Neuronal stem cell (in vitro differentiated cells): ENCODE measurements around the gene IRX3. TPM values are rescaled to one million over a fixed set of nuclear protein-coding genes. Genes with fewer than 3 reads are reported as not detected.

Experiments
- DNase-seq: peaks from one replicate; pipeline ENCODE4 v3.0.0-alpha.2; 2013; ENCODE audit warnings: low spot score
- H2AFZ ChIP-seq: one replicate; pipeline ENCODE4 v1.6.1; 2013; ENCODE audit warnings: mild to moderate bottlenecking, low read length, inconsistent platforms
- H2AK5ac ChIP-seq: 2 replicates; pipeline ENCODE4 v1.6.1; 2013; ENCODE audit warnings: low read depth, mild to moderate bottlenecking, inconsistent platforms, low read length, moderate library complexity, mixed read lengths
- H2BK120ac ChIP-seq: 2 replicates; pipeline ENCODE4 v1.6.1; 2013; ENCODE audit warnings: low read depth, mild to moderate bottlenecking, inconsistent platforms, low read length, moderate library complexity, mixed read lengths
- H2BK12ac ChIP-seq: one replicate; pipeline ENCODE4 v1.6.1; 2013; ENCODE audit warnings: low read length, inconsistent platforms
- H2BK15ac ChIP-seq: 2 replicates; pipeline ENCODE4 v1.6.1; 2013; ENCODE audit warnings: mild to moderate bottlenecking, low read length, inconsistent platforms, mixed read lengths
- H2BK5ac ChIP-seq: one replicate; pipeline ENCODE4 v1.6.1; 2013; ENCODE audit warnings: inconsistent platforms, mild to moderate bottlenecking, low read length, moderate library complexity
- H3K14ac ChIP-seq: one replicate; pipeline ENCODE4 v1.6.1; 2013; ENCODE audit warnings: low read length, inconsistent platforms
- H3K18ac ChIP-seq: 2 replicates; pipeline ENCODE4 v1.6.1; 2013; ENCODE audit warnings: low read length, inconsistent platforms
- H3K23ac ChIP-seq: 2 replicates; pipeline ENCODE4 v1.6.1; 2013; ENCODE audit warnings: low read depth, mild to moderate bottlenecking, mixed read lengths, low read length, inconsistent platforms; ENCODE audit not compliant: poor library complexity
- H3K27ac ChIP-seq: replicated peaks from 3 replicates; pipeline ENCODE4 v1.5.1; 2013; ENCODE audit warnings: low read length, inconsistent platforms
- H3K27me3 ChIP-seq, 3 experiments: 2 replicates each; pipeline ENCODE4 v1.6.1; 2013; ENCODE audit warnings: low read length in 3 of 3, mild to moderate bottlenecking in 2 of 3, inconsistent platforms in 1 of 3, low read depth in 1 of 3, mixed read lengths in 1 of 3, moderate library complexity in 1 of 3; ENCODE audit not compliant: control insufficient read depth in 3 of 3, insufficient read depth in 3 of 3
- H3K36me3 ChIP-seq, 2 donors: replicated peaks in 1 of 2; 2 replicates each; pipeline ENCODE4 v1.6.1; 2013; ENCODE audit warnings: low read length in 2 of 2; ENCODE audit not compliant: control insufficient read depth in 2 of 2, insufficient read depth in 2 of 2
- H3K4ac ChIP-seq: 2 replicates; pipeline ENCODE4 v1.6.1; 2013; ENCODE audit warnings: inconsistent platforms, mild to moderate bottlenecking, low read length, moderate library complexity
- H3K4me1 ChIP-seq, 2 donors: 1 replicate in 1 of 2; 2 replicates in 1 of 2; pipeline ENCODE4 v1.6.1; 2013; ENCODE audit warnings: low read length in 2 of 2, low read depth in 1 of 2; ENCODE audit not compliant: control insufficient read depth in 2 of 2, insufficient read depth in 1 of 2
- H3K4me2 ChIP-seq: one replicate; pipeline ENCODE4 v1.6.1; 2013; ENCODE audit warnings: mild to moderate bottlenecking, low read length, inconsistent platforms; ENCODE audit not compliant: insufficient read depth, poor library complexity, severe bottlenecking
- H3K4me3 ChIP-seq, 2 donors: 2 replicates each; pipeline ENCODE4 v1.5.1; 2013; ENCODE audit warnings: low read length in 2 of 2, mild to moderate bottlenecking in 2 of 2, inconsistent platforms in 1 of 2, moderate library complexity in 1 of 2
- H3K79me1 ChIP-seq: one replicate; pipeline ENCODE4 v1.6.1; 2013; ENCODE audit warnings: low read depth, mild to moderate bottlenecking, inconsistent platforms, low read length, moderate library complexity
- H3K9ac ChIP-seq: one replicate; pipeline ENCODE4 v1.6.1; 2013; ENCODE audit warnings: mild to moderate bottlenecking, low read depth, low read length, inconsistent platforms; ENCODE audit not compliant: poor library complexity
- H3K9me3 ChIP-seq, 2 donors: replicated peaks in 1 of 2; 2 replicates each; pipeline versions ENCODE3 to v1.6.1; 2013; ENCODE audit warnings: low read length in 2 of 2, mild to moderate bottlenecking in 2 of 2, inconsistent platforms in 1 of 2, low read depth in 1 of 2, mixed read lengths in 1 of 2, moderate library complexity in 1 of 2; ENCODE audit not compliant: control insufficient read depth in 2 of 2, insufficient read depth in 1 of 2
- H4K8ac ChIP-seq: one replicate; pipeline ENCODE4 v1.6.1; 2013; ENCODE audit warnings: low read depth, mild to moderate bottlenecking, inconsistent platforms, low read length, moderate library complexity
- H4K91ac ChIP-seq: one replicate; pipeline ENCODE4 v1.6.1; 2013; ENCODE audit warnings: low read length, low read depth, mild to moderate bottlenecking, inconsistent platforms; ENCODE audit not compliant: poor library complexity
- WGBS, 2 donors: extraction: QIAGEN DNeasy Blood & Tissue Kit; methylation state at CpG; one replicate each; pipeline ENCODE4 v1.1.7; 2013; ENCODE audit warnings: missing lambda C conversion rate in 2 of 2, mixed read lengths in 1 of 2; ENCODE audit not compliant: insufficient read length in 2 of 2, insufficient replicate concordance in 1 of 2; ENCODE audit errors: extremely low coverage in 2 of 2; 5-methylcytosine and 5-hydroxymethylcytosine counted together
- polyA plus RNA-seq, 2 experiments: library from polyadenylated mRNA; stranded (reverse); fragments of 200-250 nt; gene quantifications; one replicate each; pipeline ENCODE4 v1.2.3, GENCODE V29; 2013

The IRX3 gene
- 8.1 TPM for polyA plus RNA-seq (2013, experiment 1 of 2)
- polyA plus RNA-seq (2013, experiment 2 of 2), result 8.2 TPM

- H3K4me3 ChIP-seq, result peak within 1 kb of the TSS; percentile 80 to 93
- H3K79me1 ChIP-seq, result peaks cover 2% of the 10 kb centered on the region
- peak within 1 kb of the TSS; percentile 94 for H2BK12ac ChIP-seq
- peak within 1 kb of the TSS; percentile 94 for H2BK5ac ChIP-seq
- no peak within 1 kb of the TSS for H4K8ac ChIP-seq
- peaks cover 2 to 31% of the 10 kb centered on the region in 2 donors for H3K9me3 ChIP-seq
- peaks cover 8 to 31% of the 10 kb centered on the region in 2 donors for H3K4me1 ChIP-seq
- H3K27me3 ChIP-seq, result peaks cover 0 to 83% (median 51%) of the 10 kb centered on the region in 3 experiments
- H2AFZ ChIP-seq, result peak within 1 kb of the TSS; percentile 99
- H3K4me2 ChIP-seq, result peak within 1 kb of the TSS; percentile 100
- H2AK5ac ChIP-seq, result peak within 1 kb of the TSS; percentile 90
- DNase-seq, result peak; percentile 87
- no CpG with 5 or more reads among the region's 67 CpGs for WGBS, 2 donors
- no peak within 1 kb of the TSS for H3K4ac ChIP-seq
- H3K36me3 ChIP-seq, result peaks cover 0 to 25% of the 10 kb centered on the region in 2 donors
- H2BK120ac ChIP-seq, result peak within 1 kb of the TSS; percentile 17
- no peak within 1 kb of the TSS for H4K91ac ChIP-seq
- H3K14ac ChIP-seq, result peak within 1 kb of the TSS; percentile 94
- H2BK15ac ChIP-seq, result peak within 1 kb of the TSS; percentile 94
- H3K27ac ChIP-seq, result peak within 1 kb of the TSS; percentile 92
- peak within 1 kb of the TSS; percentile 83 for H3K9ac ChIP-seq
- peak within 1 kb of the TSS; percentile 97 for H3K18ac ChIP-seq
- peak within 1 kb of the TSS; percentile 85 for H3K23ac ChIP-seq
These were observed at the start of gene IRX3 for GRCh38 chr16:54286366-54287130. Gene IRX3, minus strand, starts transcription at chr16:54286787. Its CDS starts 737 bp downstream, at chr16:54286050.

GRCh38 chr16:54335230-54335629, 48.6 kb upstream of the IRX3 start:
- Histone ChIP-seq H3K4ac (no peak overlapping the region), H3K4me2 (no peak overlapping the region), H3K4me3 (no peak overlapping the region), H3K27me3 (peaks cover 0 to 5% (median 0%) of the 10 kb centered on the region in 3 experiments), H3K9ac (no peak overlapping the region), H3K14ac (no peak overlapping the region), H2BK12ac (no peak overlapping the region), H3K79me1 (no peaks in the 10 kb centered on the region), H2BK15ac (no peak overlapping the region), H4K91ac (no peak overlapping the region), H3K4me1 (peaks cover 6 to 9% of the 10 kb centered on the region in 2 donors), H2AFZ (no peak overlapping the region), H2BK5ac (no peak overlapping the region), H2AK5ac (no peak overlapping the region), H3K18ac (no peak overlapping the region), H3K9me3 (no peaks in the 10 kb centered on the region), H3K27ac (no peak overlapping the region), H3K36me3 (no peaks in the 10 kb centered on the region), H2BK120ac (no peak overlapping the region), H4K8ac (no peak overlapping the region), H3K23ac (no peak overlapping the region)
- DNase-seq, result no peak
- whole genome bisulfite sequencing, 2 donors, result no CpG with 5 or more reads among the region's 3 CpGs

- no peak overlapping the region for H4K91ac ChIP-seq
- H2BK12ac ChIP-seq, result no peak overlapping the region
- no peak overlapping the region for H2BK5ac ChIP-seq
- H2AK5ac ChIP-seq, result no peak overlapping the region
- H3K9me3 ChIP-seq, result no peaks in the 10 kb centered on the region
- H4K8ac ChIP-seq, result no peak overlapping the region
- no peaks in the 10 kb centered on the region for H3K79me1 ChIP-seq
- H2BK120ac ChIP-seq, result no peak overlapping the region
- H3K27me3 ChIP-seq, result peaks cover 0 to 5% (median 0%) of the 10 kb centered on the region in 3 experiments
- no peaks in the 10 kb centered on the region for H3K36me3 ChIP-seq
- H3K18ac ChIP-seq, result no peak overlapping the region
- H3K4ac ChIP-seq, result no peak overlapping the region
- H3K23ac ChIP-seq, result no peak overlapping the region
- peaks cover 6 to 9% of the 10 kb centered on the region in 2 donors for H3K4me1 ChIP-seq
- H3K9ac ChIP-seq, result no peak overlapping the region
- no peak overlapping the region for H3K27ac ChIP-seq
- no peak overlapping the region for H2BK15ac ChIP-seq
- no peak for DNase-seq
- no peak overlapping the region for H3K14ac ChIP-seq
- H3K4me2 ChIP-seq, result no peak overlapping the region
- H3K4me3 ChIP-seq, result no peak overlapping the region
- WGBS, 2 donors, result no CpG with 5 or more reads among the region's 2 CpGs
- H2AFZ ChIP-seq, result no peak overlapping the region
These were observed 47.6 kb upstream of the IRX3 start for GRCh38 chr16:54334208-54334607.

GRCh38 chr16:54331241-54332002, 44.8 kb upstream of the IRX3 start:
- H3K27me3 ChIP-seq, result peaks cover 0 to 18% (median 0%) of the 10 kb centered on the region in 3 experiments
- no peak overlapping the region for H3K23ac ChIP-seq
- no peak overlapping the region for H2AK5ac ChIP-seq
- H3K14ac ChIP-seq, result no peak overlapping the region
- H2BK120ac ChIP-seq, result no peak overlapping the region
- no peak overlapping the region for H3K4ac ChIP-seq
- H3K9ac ChIP-seq, result peak overlapping the region; percentile 12
- no peak overlapping the region for H4K8ac ChIP-seq
- H3K36me3 ChIP-seq, result no peaks in the 10 kb centered on the region
- no peak overlapping the region for H2BK15ac ChIP-seq
- peaks cover 5 to 7% of the 10 kb centered on the region in 2 donors for H3K4me1 ChIP-seq
- no peak overlapping the region for H3K18ac ChIP-seq
- no peak overlapping the region for H2BK12ac ChIP-seq
- no peaks in the 10 kb centered on the region for H3K9me3 ChIP-seq
- no CpG with 5 or more reads among the region's 7 CpGs for WGBS, 2 donors
- no peak overlapping the region for H3K4me3 ChIP-seq
- peak overlapping the region; percentile 0 for H2AFZ ChIP-seq
- peak; percentile 12 for DNase-seq
- no peak overlapping the region for H4K91ac ChIP-seq
- H3K79me1 ChIP-seq, result no peaks in the 10 kb centered on the region
- H3K4me2 ChIP-seq, result no peak overlapping the region
- no peak overlapping the region for H3K27ac ChIP-seq
- no peak overlapping the region for H2BK5ac ChIP-seq
